CD14-positive monocyte (primary cell): ENCODE results near the gene LRRC38. TPM values are rescaled to one million over a fixed set of nuclear protein-coding genes. Genes with fewer than 3 reads are reported as not detected.
A peak's percentile ranks its signal among the peaks of the same experiment; 100 is the strongest.

Source experiments
- DNase-seq, 3 donors: peaks; one replicate each; pipeline ENCODE4 v3.0.0-alpha.2; 2011 to 2022
- H2AFZ ChIP-seq: 2 replicates; pipeline ENCODE4 v1.6.0; 2012; ENCODE audit warnings: mild to moderate bottlenecking, low read depth, low read length, inconsistent platforms; ENCODE audit not compliant: insufficient read depth, poor library complexity, severe bottlenecking
- H3K27ac ChIP-seq, 2 donors: 1 replicate in 1 of 2; 2 replicates in 1 of 2; pipeline ENCODE4 v1.5.1; 2012 to 2013; ENCODE audit warnings: low read length in 2 of 2, control low read depth in 1 of 2, inconsistent platforms in 1 of 2, low read depth in 1 of 2, mild to moderate bottlenecking in 1 of 2
- H3K27me3 ChIP-seq, 2 donors: one replicate each; pipeline versions ENCODE4 v1.6.0 to v1.6.1; 2011 to 2013; ENCODE audit warnings: low read length in 2 of 2; ENCODE audit not compliant: control insufficient read depth in 2 of 2, insufficient read depth in 2 of 2
- H3K36me3 ChIP-seq, 2 donors: replicated peaks in 1 of 2; 1 replicate in 1 of 2; 2 replicates in 1 of 2; pipeline versions ENCODE4 v1.5.1 to v1.6.1; 2012 to 2013; ENCODE audit warnings: low read length in 2 of 2, control low read depth in 1 of 2, inconsistent platforms in 1 of 2, mild to moderate bottlenecking in 1 of 2; ENCODE audit not compliant: insufficient read depth in 2 of 2, control insufficient read depth in 1 of 2
- H3K4me1 ChIP-seq, 2 donors: 1 replicate in 1 of 2; 2 replicates in 1 of 2; pipeline versions ENCODE4 v1.5.1 to v1.6.1; 2012 to 2013; ENCODE audit warnings: low read length in 2 of 2, control low read depth in 1 of 2, inconsistent platforms in 1 of 2, mild to moderate bottlenecking in 1 of 2, moderate library complexity in 1 of 2; ENCODE audit not compliant: insufficient read depth in 2 of 2, control insufficient read depth in 1 of 2
- H3K4me2 ChIP-seq: replicated peaks from 2 replicates; pipeline ENCODE3; 2012; ENCODE audit warnings: low read length, moderate library complexity, mild to moderate bottlenecking; ENCODE audit not compliant: poor library complexity, severe bottlenecking; ENCODE audit errors: extremely low read depth
- H3K4me3 ChIP-seq, 3 experiments: fragments of 200-600 bp in 1 of 3; sonication (generic) in 1 of 3; replicated peaks in 1 of 3; 1 replicate in 2 of 3; 2 replicates in 1 of 3; pipeline ENCODE4 v1.5.1; 2011 to 2013; ENCODE audit warnings: low read length in 3 of 3, mild to moderate bottlenecking in 3 of 3, control low read depth in 2 of 3, low read depth in 2 of 3, inconsistent platforms in 1 of 3, moderate library complexity in 1 of 3
- H3K79me2 ChIP-seq: 2 replicates; pipeline ENCODE4 v1.6.0; 2012; ENCODE audit warnings: mild to moderate bottlenecking, control low read depth, inconsistent platforms, low read length, moderate library complexity; ENCODE audit not compliant: insufficient read depth
- H3K9ac ChIP-seq: 2 replicates; pipeline ENCODE4 v1.6.0; 2017; ENCODE audit warnings: low read length, mild to moderate bottlenecking; ENCODE audit not compliant: insufficient read depth, poor library complexity, severe bottlenecking
- H3K9me3 ChIP-seq, 2 donors: replicated peaks in 1 of 2; 1 replicate in 1 of 2; 2 replicates in 1 of 2; pipeline versions ENCODE4 v1.5.1 to v1.6.1; 2012 to 2013; ENCODE audit warnings: low read length in 2 of 2, control low read depth in 1 of 2; ENCODE audit not compliant: control insufficient read depth in 1 of 2, insufficient read depth in 1 of 2
- H4K20me1 ChIP-seq: 2 replicates; pipeline ENCODE4 v1.6.0; 2012; ENCODE audit warnings: mild to moderate bottlenecking, low read length, control low read depth, moderate library complexity; ENCODE audit not compliant: insufficient read depth
- H3K27ac Mint-ChIP-seq, 7 donors: one replicate each; pipeline ENCODE4 v1.8.0; 2020; ENCODE audit warnings: mild to moderate bottlenecking in 7 of 7, mixed read lengths in 7 of 7, moderate library complexity in 6 of 7, inconsistent platforms in 2 of 7
- H3K27me3 Mint-ChIP-seq, 3 donors: one replicate each; pipeline ENCODE4 v1.8.0; 2021 to 2022; ENCODE audit warnings: low read depth in 3 of 3, mild to moderate bottlenecking in 3 of 3, mixed read lengths in 3 of 3, moderate library complexity in 3 of 3, inconsistent platforms in 1 of 3
- H3K36me3 Mint-ChIP-seq, 2 donors: one replicate each; pipeline ENCODE4 v1.8.0; 2020; ENCODE audit warnings: mixed read lengths in 2 of 2, inconsistent platforms in 1 of 2, mild to moderate bottlenecking in 1 of 2
- H3K4me1 Mint-ChIP-seq: one replicate; pipeline ENCODE4 v1.8.0; 2020; ENCODE audit warnings: mild to moderate bottlenecking, mixed read lengths
- H3K4me3 Mint-ChIP-seq, 2 donors: one replicate each; pipeline ENCODE4 v1.8.0; 2020; ENCODE audit warnings: mild to moderate bottlenecking in 2 of 2, mixed read lengths in 2 of 2, moderate library complexity in 1 of 2
- H3K9me3 Mint-ChIP-seq, 7 donors: one replicate each; pipeline ENCODE4 v1.8.0; 2020 to 2022; ENCODE audit warnings: mixed read lengths in 7 of 7, mild to moderate bottlenecking in 6 of 7, moderate library complexity in 6 of 7, inconsistent platforms in 2 of 7
- CTCF ChIP-seq: fragments of 200-600 bp; IDR thresholded peaks from one replicate; pipeline ENCODE4 v1.8.0; 2022; ENCODE audit warnings: antibody characterized with exemption, mild to moderate bottlenecking
- WGBS: methylation state at CpG from one replicate; pipeline ENCODE4 v1.1.5; 2013; ENCODE audit warnings: missing lambda C conversion rate; ENCODE audit not compliant: insufficient coverage; 5-methylcytosine and 5-hydroxymethylcytosine counted together
- intact Hi-C, 2 donors: fragments of 100-400 bp; cut with micrococcal nuclease; formaldehyde crosslinking; loops; one replicate each; pipeline versions ENCODE4 v1.15.0 to v1.15.1; 2023
- polyA plus RNA-seq, 3 donors: library from polyadenylated mRNA; depleted of rRNA in 1 of 3; unstranded in 2 of 3; stranded (reverse) in 1 of 3; fragments of 300-500 nt in 2 of 3; fragments of >200 nt in 1 of 3; fragmentation: Illumina TruSeq in 2 of 3; gene quantifications; 1 replicate in 2 of 3; 2 replicates in 1 of 3; pipeline ENCODE4 v1.2.3, GENCODE V29; 2012 to 2021

LRRC38 gene
- polyA plus RNA-seq, 3 donors: not detected

GRCh38 chr1:13541435-13542215 lies 27.8 kb upstream of the LRRC38 start:
- Histone ChIP-seq H3K4me3 (no peak overlapping the region), H3K27me3 (no peaks in the 10 kb centered on the region), H3K9ac (peak overlapping the region; percentile 15), H3K9me3 (no peaks in the 10 kb centered on the region), H3K27ac (no peak overlapping the region), H3K36me3 (no peaks in the 10 kb centered on the region), H4K20me1 (no peaks in the 10 kb centered on the region), H3K4me1 (no peaks in the 10 kb centered on the region), H2AFZ (no peak overlapping the region), H3K79me2 (no peaks in the 10 kb centered on the region), H3K4me2 (no peak overlapping the region)
- 88% methylated on average over 12 of the region's 13 CpGs for WGBS
- Mint-ChIP-seq H3K4me3 (no peak overlapping the region), H3K36me3 (no peaks in the 10 kb centered on the region), H3K9me3 (peaks cover 0 to 4% (median 0%) of the 10 kb centered on the region in 7 donors), H3K27me3 (peaks cover 4 to 6% (median 4%) of the 10 kb centered on the region in 3 donors), H3K4me1 (peaks cover 2% of the 10 kb centered on the region), H3K27ac (peak overlapping the region in 1 of 7 donors; percentile 23)
- DNase-seq: no peak
- intact Hi-C loops: no loop called here
- no peak for TF ChIP-seq CTCF

- TF ChIP-seq CTCF: no peak
- Histone ChIP-seq H3K9me3 (no peaks in the 10 kb centered on the region), H3K36me3 (no peaks in the 10 kb centered on the region), H3K9ac (no peak overlapping the region), H3K4me1 (no peaks in the 10 kb centered on the region), H3K27me3 (no peaks in the 10 kb centered on the region), H3K4me3 (no peak overlapping the region), H2AFZ (no peak overlapping the region), H3K27ac (no peak overlapping the region), H4K20me1 (no peaks in the 10 kb centered on the region), H3K79me2 (no peaks in the 10 kb centered on the region), H3K4me2 (no peak overlapping the region)
- no peak overlapping the region for H3K4me3 Mint-ChIP-seq
- H3K27ac Mint-ChIP-seq: no peak overlapping the region
- no peaks in the 10 kb centered on the region for H3K36me3 Mint-ChIP-seq
- peaks cover 3 to 4% (median 4%) of the 10 kb centered on the region in 3 donors for H3K27me3 Mint-ChIP-seq
- peaks cover 0 to 4% (median 0%) of the 10 kb centered on the region in 7 donors for H3K9me3 Mint-ChIP-seq
- WGBS: 93% methylated on average over 6 of the region's 8 CpGs
- no peak for DNase-seq
- H3K4me1 Mint-ChIP-seq: peaks cover 2% of the 10 kb centered on the region
- intact Hi-C loops: no loop called here
These were observed 27.1 kb upstream of the LRRC38 start for GRCh38 chr1:13540866-13541265.
